ENCODE data around the gene DGCR2. TPM values are rescaled to one million over a fixed set of nuclear protein-coding genes. Genes with fewer than 3 reads are reported as not detected.

Gene DGCR2
- total RNA-seq, 3 donors from 2014 or later, result 36.8 to 58.4 (median 42.9) TPM

DNA sequence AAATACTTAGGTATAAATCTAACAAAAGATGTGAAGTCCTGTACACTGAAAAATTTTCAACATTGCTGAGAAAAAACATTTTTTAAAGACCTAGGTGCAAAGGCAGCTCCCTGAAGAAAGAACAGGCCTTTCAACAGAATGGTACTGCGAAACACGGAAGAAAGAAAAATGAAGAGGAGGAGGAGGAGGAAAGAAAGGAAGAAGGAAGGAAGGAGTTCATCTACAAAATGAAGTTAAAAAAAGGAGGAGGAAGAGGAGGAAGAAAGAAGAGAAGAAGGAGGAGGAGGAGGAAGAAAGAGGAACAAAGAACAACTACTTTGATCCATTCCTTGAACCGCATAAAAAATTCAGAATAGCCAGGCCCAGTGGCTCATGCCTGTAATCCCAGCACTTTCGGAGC lies 29.5 kb downstream of the DGCR2 start:
- Histone ChIP-seq H3K27ac (no peak overlapping the region), H3K9me3 (no peaks in the 10 kb centered on the region), H3K27me3 (no peaks in the 10 kb centered on the region), H3K36me3 (no peaks in the 10 kb centered on the region), H3K4me3 (no peak overlapping the region), H3K4me1 (no peaks in the 10 kb centered on the region)
- DNase-seq (ENCODE audit: low spot score in 2 of 2), result no peak
- intact Hi-C loops (cut with DNase I; ENCODE audit: low total_unique reads), result no loop called here
- TF ChIP-seq POLR2A (IDR thresholded peaks at IDR 0.05), result no peak
- TF ChIP-seq, protein P1, sequence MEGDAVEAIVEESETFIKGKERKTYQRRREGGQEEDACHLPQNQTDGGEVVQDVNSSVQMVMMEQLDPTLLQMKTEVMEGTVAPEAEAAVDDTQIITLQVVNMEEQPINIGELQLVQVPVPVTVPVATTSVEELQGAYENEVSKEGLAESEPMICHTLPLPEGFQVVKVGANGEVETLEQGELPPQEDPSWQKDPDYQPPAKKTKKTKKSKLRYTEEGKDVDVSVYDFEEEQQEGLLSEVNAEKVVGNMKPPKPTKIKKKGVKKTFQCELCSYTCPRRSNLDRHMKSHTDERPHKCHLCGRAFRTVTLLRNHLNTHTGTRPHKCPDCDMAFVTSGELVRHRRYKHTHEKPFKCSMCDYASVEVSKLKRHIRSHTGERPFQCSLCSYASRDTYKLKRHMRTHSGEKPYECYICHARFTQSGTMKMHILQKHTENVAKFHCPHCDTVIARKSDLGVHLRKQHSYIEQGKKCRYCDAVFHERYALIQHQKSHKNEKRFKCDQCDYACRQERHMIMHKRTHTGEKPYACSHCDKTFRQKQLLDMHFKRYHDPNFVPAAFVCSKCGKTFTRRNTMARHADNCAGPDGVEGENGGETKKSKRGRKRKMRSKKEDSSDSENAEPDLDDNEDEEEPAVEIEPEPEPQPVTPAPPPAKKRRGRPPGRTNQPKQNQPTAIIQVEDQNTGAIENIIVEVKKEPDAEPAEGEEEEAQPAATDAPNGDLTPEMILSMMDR (IDR thresholded peaks at IDR 0.05), result no peak
- no peak for TF ChIP-seq POLR2AphosphoS5 (IDR thresholded peaks at IDR 0.05)

DNA sequence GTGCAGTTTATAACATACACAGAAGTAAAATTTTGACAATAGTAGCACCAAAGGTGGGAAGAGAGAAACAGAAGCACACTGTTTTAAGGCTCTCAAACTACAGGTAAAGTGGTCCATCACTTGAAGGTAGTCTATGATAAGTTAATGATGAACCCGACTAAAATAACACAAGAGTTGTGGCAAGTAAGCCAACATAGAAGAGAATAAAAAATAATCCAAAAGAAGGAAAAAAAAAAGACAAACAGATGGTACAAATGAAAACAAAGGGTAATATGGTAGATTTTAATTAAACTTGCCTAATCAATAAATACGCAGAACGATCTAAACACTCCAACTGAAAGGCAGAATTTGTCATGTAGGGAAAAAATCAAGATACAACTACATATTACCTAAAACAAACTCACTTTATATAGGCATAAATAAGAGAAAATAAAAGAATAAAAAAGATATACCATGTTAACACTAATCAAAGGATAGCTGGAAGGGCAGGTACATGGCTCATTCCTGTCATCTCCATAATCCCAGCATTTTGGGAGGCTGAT lies 31.6 kb downstream of the DGCR2 start:
- no peak for DNase-seq (ENCODE audit: low spot score in 2 of 2)
- no peaks in the 10 kb centered on the region for H3K4me1 ChIP-seq
- intact Hi-C loops (cut with DNase I; ENCODE audit: low total_unique reads), result no loop called here
- no peak overlapping the region for H3K27ac ChIP-seq
- H3K27me3 ChIP-seq, result no peaks in the 10 kb centered on the region
- no peaks in the 10 kb centered on the region for H3K36me3 ChIP-seq
- H3K9me3 ChIP-seq, result no peaks in the 10 kb centered on the region
- TF ChIP-seq, protein P1 (IDR thresholded peaks at IDR 0.05), result no peak
- TF ChIP-seq POLR2A (IDR thresholded peaks at IDR 0.05) (no peak), POLR2AphosphoS5 (IDR thresholded peaks at IDR 0.05) (no peak)
- H3K4me3 ChIP-seq, result no peak overlapping the region

DNA sequence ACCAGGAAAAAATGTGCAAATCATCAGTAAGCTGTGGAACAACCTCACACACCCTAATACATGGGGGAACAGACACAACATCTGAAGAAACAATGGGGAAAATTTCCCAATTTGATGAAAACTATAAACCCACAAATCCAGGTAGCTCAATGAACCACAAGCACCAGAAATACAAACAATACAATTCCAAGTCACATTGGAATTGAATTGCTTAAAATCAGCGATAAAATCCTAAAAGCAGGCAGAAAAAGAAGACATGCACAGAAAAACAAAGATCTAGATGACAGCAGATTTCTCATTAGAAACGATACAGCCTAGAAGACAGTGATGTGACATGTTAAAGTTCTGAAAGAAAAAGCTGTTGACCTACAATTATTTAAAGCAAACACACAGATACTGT lies 32.0 kb downstream of the DGCR2 start:
- H3K9me3 ChIP-seq, result no peaks in the 10 kb centered on the region
- H3K36me3 ChIP-seq, result no peaks in the 10 kb centered on the region
- H3K27ac ChIP-seq, result no peak overlapping the region
- no peaks in the 10 kb centered on the region for H3K4me1 ChIP-seq
- intact Hi-C loops (cut with DNase I; ENCODE audit: low total_unique reads), result no loop called here
- no peak overlapping the region for H3K4me3 ChIP-seq
- H3K27me3 ChIP-seq, result no peaks in the 10 kb centered on the region
- TF ChIP-seq, protein P1 (IDR thresholded peaks at IDR 0.05), result no peak
- no peak for TF ChIP-seq POLR2AphosphoS5 (IDR thresholded peaks at IDR 0.05)
- no peak for TF ChIP-seq POLR2A (IDR thresholded peaks at IDR 0.05)
- DNase-seq (ENCODE audit: low spot score in 2 of 2), result no peak

DNA sequence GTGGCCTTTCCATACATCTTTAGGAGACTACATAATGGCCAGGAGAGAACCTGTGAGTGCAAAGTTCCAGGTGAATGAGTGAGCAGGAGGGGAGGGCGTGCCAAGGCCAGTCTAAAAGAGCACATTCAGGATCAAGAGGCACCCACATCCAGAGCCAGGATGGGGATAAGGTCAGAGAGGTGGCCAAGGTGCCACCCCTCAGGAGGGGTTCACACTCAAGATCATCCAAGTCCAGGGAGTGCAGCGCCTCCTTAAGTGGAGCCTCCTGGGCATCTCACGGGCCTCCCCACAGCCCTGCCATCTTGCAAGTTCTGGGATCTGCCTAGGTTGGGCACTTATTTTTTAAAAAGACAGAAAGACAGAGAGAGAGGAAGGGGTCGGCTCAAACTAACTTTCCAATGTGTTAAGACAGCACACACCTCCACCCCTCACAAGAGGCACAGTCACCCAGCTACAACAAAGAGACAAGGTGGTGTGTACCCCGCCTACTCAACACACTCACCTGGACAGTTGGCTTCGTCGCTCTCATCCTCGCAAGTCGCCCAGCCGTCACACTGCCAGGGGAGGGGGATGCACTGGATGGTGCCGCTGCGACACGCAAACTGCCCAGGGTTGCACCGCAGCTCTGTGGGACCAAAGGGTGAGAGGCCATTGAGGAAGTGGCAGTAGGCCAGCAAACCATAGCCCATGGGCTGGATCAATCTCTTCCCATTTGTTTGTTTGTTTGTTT lies 33.2 kb downstream of the DGCR2 start:
- TF ChIP-seq POLR2A (IDR thresholded peaks at IDR 0.05) (no peak), POLR2AphosphoS5 (IDR thresholded peaks at IDR 0.05) (no peak)
- TF ChIP-seq, protein P1 (IDR thresholded peaks at IDR 0.05), result no peak
- DNase-seq (ENCODE audit: low spot score in 2 of 2), result no peak
- Histone ChIP-seq H3K36me3 (no peaks in the 10 kb centered on the region), H3K9me3 (no peaks in the 10 kb centered on the region), H3K4me1 (no peaks in the 10 kb centered on the region), H3K4me3 (no peak overlapping the region), H3K27me3 (no peaks in the 10 kb centered on the region), H3K27ac (no peak overlapping the region)
- intact Hi-C loops (cut with DNase I; ENCODE audit: low total_unique reads), result no loop called here

DNA sequence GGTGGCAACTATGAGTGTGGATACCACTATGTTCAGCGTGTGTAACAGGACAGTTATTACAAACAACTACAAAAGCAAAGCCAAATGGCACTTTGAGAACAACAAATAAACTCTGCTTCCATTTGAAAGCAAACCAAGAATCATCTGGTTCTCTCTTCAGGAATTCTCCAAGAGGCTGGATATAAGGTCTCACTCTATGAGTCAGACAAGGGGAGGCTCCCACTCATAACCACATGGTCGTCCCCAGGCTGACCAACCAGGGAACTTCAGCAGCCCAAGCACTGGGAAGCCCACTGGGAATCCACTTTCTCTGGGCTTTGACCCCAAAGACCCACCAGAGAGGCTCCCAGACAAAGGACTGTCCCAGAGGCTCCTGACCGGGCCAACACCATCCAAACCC lies 35.3 kb downstream of the DGCR2 start:
- Histone ChIP-seq H3K9me3 (no peaks in the 10 kb centered on the region), H3K36me3 (no peaks in the 10 kb centered on the region), H3K27ac (no peak overlapping the region), H3K27me3 (no peaks in the 10 kb centered on the region), H3K4me1 (no peaks in the 10 kb centered on the region), H3K4me3 (no peak overlapping the region)
- TF ChIP-seq, protein P1 (IDR thresholded peaks at IDR 0.05), result no peak
- TF ChIP-seq POLR2AphosphoS5 (IDR thresholded peaks at IDR 0.05) (no peak), POLR2A (IDR thresholded peaks at IDR 0.05) (no peak)
- no peak for DNase-seq (ENCODE audit: low spot score in 2 of 2)
- intact Hi-C loops (cut with DNase I; ENCODE audit: low total_unique reads), result no loop called here
